Neural progenitor cell (in vitro differentiated cells): Measurements from ENCODE around the gene KIF2C.

ENCODE experiments used
- EZH2 ChIP-seq: fragments of 200-600 bp; sonication (generic); IDR thresholded peaks from 2 replicates; pipeline ENCODE4 v1.6.1; 2017; ENCODE audit warnings: antibody characterized with exemption, mild to moderate bottlenecking, moderate library complexity
- EZH2phosphoT487 ChIP-seq: fragments of 200-600 bp; sonication (generic); IDR thresholded peaks from 2 replicates; pipeline ENCODE4 v1.6.1; 2017; ENCODE audit warnings: antibody characterized with exemption
- TF ChIP-seq, protein P1 (sequence below): fragments of 200-600 bp; sonication (generic); IDR thresholded peaks from 2 replicates; pipeline ENCODE4 v1.5.1; 2017; ENCODE audit warnings: antibody characterized with exemption, mild to moderate bottlenecking

DNA sequence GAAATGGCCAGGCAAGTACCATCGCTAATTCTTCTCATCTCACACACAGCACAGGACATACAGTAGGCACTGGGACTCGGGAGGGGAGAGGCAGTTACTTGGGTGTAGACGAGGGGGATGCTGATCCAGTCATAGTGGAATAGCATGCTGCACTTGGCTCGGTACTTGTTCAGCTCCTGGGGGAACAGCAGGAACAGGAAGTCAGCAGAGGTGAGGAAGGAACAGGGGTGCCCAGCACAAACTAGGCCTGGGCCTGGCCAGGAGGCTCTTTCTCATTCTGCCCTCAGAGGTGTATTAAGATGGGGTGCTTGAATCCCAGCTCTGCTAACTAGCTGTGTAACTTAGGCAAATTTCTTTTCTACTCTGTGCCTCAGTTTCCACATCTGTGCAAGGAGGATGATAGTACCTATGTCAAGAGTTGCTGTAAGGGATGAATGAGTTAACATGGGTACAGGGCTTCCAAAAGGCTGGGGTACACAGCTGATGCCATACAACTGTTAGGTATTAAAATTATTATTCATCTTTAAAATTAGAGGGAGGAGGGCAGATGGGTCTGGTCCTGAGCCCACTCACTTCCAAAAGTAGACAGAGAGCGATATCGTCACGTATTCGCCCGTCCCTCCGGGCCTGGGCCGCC lies 46.0 kb downstream of the KIF2C start:
- TF ChIP-seq, protein P1, sequence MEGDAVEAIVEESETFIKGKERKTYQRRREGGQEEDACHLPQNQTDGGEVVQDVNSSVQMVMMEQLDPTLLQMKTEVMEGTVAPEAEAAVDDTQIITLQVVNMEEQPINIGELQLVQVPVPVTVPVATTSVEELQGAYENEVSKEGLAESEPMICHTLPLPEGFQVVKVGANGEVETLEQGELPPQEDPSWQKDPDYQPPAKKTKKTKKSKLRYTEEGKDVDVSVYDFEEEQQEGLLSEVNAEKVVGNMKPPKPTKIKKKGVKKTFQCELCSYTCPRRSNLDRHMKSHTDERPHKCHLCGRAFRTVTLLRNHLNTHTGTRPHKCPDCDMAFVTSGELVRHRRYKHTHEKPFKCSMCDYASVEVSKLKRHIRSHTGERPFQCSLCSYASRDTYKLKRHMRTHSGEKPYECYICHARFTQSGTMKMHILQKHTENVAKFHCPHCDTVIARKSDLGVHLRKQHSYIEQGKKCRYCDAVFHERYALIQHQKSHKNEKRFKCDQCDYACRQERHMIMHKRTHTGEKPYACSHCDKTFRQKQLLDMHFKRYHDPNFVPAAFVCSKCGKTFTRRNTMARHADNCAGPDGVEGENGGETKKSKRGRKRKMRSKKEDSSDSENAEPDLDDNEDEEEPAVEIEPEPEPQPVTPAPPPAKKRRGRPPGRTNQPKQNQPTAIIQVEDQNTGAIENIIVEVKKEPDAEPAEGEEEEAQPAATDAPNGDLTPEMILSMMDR, result no peak
- TF ChIP-seq EZH2 (no peak), EZH2phosphoT487 (no peak)
